Activated naive CD8-positive, alpha-beta T cell treated with anti-CD3 and anti-CD28 coated beads for 36 hours (primary cell): ENCODE data around the gene PDGFRB. TPM values are rescaled to one million over a fixed set of nuclear protein-coding genes. Genes with fewer than 3 reads are reported as not detected.
"Not testable (repeated sequence)": the region's sequence is repeated elsewhere in the genome, so short reads cannot be mapped to it uniquely, and the experiment has no call there.

ENCODE experiments used
- DNase-seq: peaks from one replicate; pipeline ENCODE4 v3.0.0; 2021
- H3K27ac Mint-ChIP-seq: one replicate; pipeline ENCODE4 v1.8.0; 2022; ENCODE audit warnings: mild to moderate bottlenecking, moderate library complexity, mixed read lengths
- H3K27me3 Mint-ChIP-seq: one replicate; pipeline ENCODE4 v1.8.0; 2022; ENCODE audit warnings: mild to moderate bottlenecking, mixed read lengths
- H3K36me3 Mint-ChIP-seq: one replicate; pipeline ENCODE4 v1.8.0; 2021; ENCODE audit warnings: mild to moderate bottlenecking, mixed read lengths
- H3K4me1 Mint-ChIP-seq: one replicate; pipeline ENCODE4 v1.8.0; 2021; ENCODE audit warnings: mixed read lengths
- H3K4me3 Mint-ChIP-seq: one replicate; pipeline ENCODE4 v1.8.0; 2022; ENCODE audit warnings: mild to moderate bottlenecking, moderate library complexity, mixed read lengths
- H3K9me3 Mint-ChIP-seq: one replicate; pipeline ENCODE4 v1.8.0; 2022; ENCODE audit warnings: mixed read lengths
- total RNA-seq, 2 experiments: library from RNA; stranded (reverse); gene quantifications; one replicate each; pipeline ENCODE4 v1.2.3, GENCODE V29; 2021

The PDGFRB gene
- total RNA-seq, 2 experiments from 2014 or later = 1.1 to 1.5 TPM

- DNase-seq = no peak
- H3K9me3 Mint-ChIP-seq = no peaks in the 10 kb centered on the region
- H3K27me3 Mint-ChIP-seq = no peaks in the 10 kb centered on the region
- H3K4me3 Mint-ChIP-seq = no peak overlapping the region
- no peaks in the 10 kb centered on the region for H3K4me1 Mint-ChIP-seq
- H3K27ac Mint-ChIP-seq = no peak overlapping the region
- no peaks in the 10 kb centered on the region for H3K36me3 Mint-ChIP-seq
Observed at GRCh38 chr5:150103678-150104549, 51.7 kb downstream of the PDGFRB start.

- H3K27me3 Mint-ChIP-seq = peaks cover 6% of the 10 kb centered on the region
- H3K4me3 Mint-ChIP-seq = no peak overlapping the region
- no peaks in the 10 kb centered on the region for H3K9me3 Mint-ChIP-seq
- no peak overlapping the region for H3K27ac Mint-ChIP-seq
- no peak for DNase-seq
- no peaks in the 10 kb centered on the region for H3K36me3 Mint-ChIP-seq
- H3K4me1 Mint-ChIP-seq = peaks cover 2% of the 10 kb centered on the region
Observed at GRCh38 chr5:150101023-150101422, 54.6 kb downstream of the PDGFRB start.

GRCh38 chr5:150097152-150097551 is 58.5 kb downstream of the PDGFRB start:
- H3K9me3 Mint-ChIP-seq = no peaks in the 10 kb centered on the region
- no peaks in the 10 kb centered on the region for H3K36me3 Mint-ChIP-seq
- H3K4me3 Mint-ChIP-seq = no peak overlapping the region
- no peak for DNase-seq
- peaks cover 4% of the 10 kb centered on the region for H3K4me1 Mint-ChIP-seq
- H3K27ac Mint-ChIP-seq = no peak overlapping the region
- peaks cover 25% of the 10 kb centered on the region for H3K27me3 Mint-ChIP-seq

GRCh38 chr5:150092159-150092787 is 63.4 kb downstream of the PDGFRB start:
- peaks cover 5% of the 10 kb centered on the region for H3K4me1 Mint-ChIP-seq
- no peak for DNase-seq
- H3K27ac Mint-ChIP-seq = no peak overlapping the region
- H3K9me3 Mint-ChIP-seq = no peaks in the 10 kb centered on the region
- no peak overlapping the region for H3K4me3 Mint-ChIP-seq
- peaks cover 52% of the 10 kb centered on the region for H3K27me3 Mint-ChIP-seq
- H3K36me3 Mint-ChIP-seq = no peaks in the 10 kb centered on the region

GRCh38 chr5:150085950-150086715 is 69.5 kb downstream of the PDGFRB start, which contains the start of gene CSF1R:
CSF1R (minus strand) TSS chr5:150086554; CDS start chr5:150086427, 127 bp downstream.
- Mint-ChIP-seq H3K4me3 (no peak within 1 kb of the TSS), H3K27me3 (peaks cover 51% of the 10 kb centered on the region), H3K36me3 (no peaks in the 10 kb centered on the region), H3K27ac (no peak within 1 kb of the TSS), H3K4me1 (peaks cover 4% of the 10 kb centered on the region), H3K9me3 (no peaks in the 10 kb centered on the region)
- no peak for DNase-seq

GRCh38 chr5:150085191-150085912 is 70.3 kb downstream of the PDGFRB start:
- H3K27ac Mint-ChIP-seq = no peak overlapping the region
- H3K9me3 Mint-ChIP-seq = no peaks in the 10 kb centered on the region
- DNase-seq = no peak
- no peaks in the 10 kb centered on the region for H3K36me3 Mint-ChIP-seq
- peaks cover 45% of the 10 kb centered on the region for H3K27me3 Mint-ChIP-seq
- peaks cover 4% of the 10 kb centered on the region for H3K4me1 Mint-ChIP-seq
- H3K4me3 Mint-ChIP-seq = no peak overlapping the region

- H3K27ac Mint-ChIP-seq, H3K9me3 Mint-ChIP-seq, H3K36me3 Mint-ChIP-seq, H3K4me3 Mint-ChIP-seq, H3K4me1 Mint-ChIP-seq, DNase-seq: not testable (repeated sequence)
- H3K27me3 Mint-ChIP-seq = peaks cover 45% of the 10 kb centered on the region
Observed at GRCh38 chr5:150084754-150085153, 70.9 kb downstream of the PDGFRB start.

GRCh38 chr5:150082889-150083288 is 72.8 kb downstream of the PDGFRB start:
- no peak for DNase-seq
- H3K27ac Mint-ChIP-seq = no peak overlapping the region
- H3K4me3 Mint-ChIP-seq = no peak overlapping the region
- H3K9me3 Mint-ChIP-seq = no peaks in the 10 kb centered on the region
- H3K27me3 Mint-ChIP-seq = peaks cover 34% of the 10 kb centered on the region
- H3K4me1 Mint-ChIP-seq = peaks cover 4% of the 10 kb centered on the region
- no peaks in the 10 kb centered on the region for H3K36me3 Mint-ChIP-seq

- H3K4me3 Mint-ChIP-seq = no peak overlapping the region
- no peaks in the 10 kb centered on the region for H3K36me3 Mint-ChIP-seq
- peaks cover 4% of the 10 kb centered on the region for H3K4me1 Mint-ChIP-seq
- no peak overlapping the region for H3K27ac Mint-ChIP-seq
- H3K9me3 Mint-ChIP-seq = no peaks in the 10 kb centered on the region
- peaks cover 29% of the 10 kb centered on the region for H3K27me3 Mint-ChIP-seq
- no peak for DNase-seq
Observed at GRCh38 chr5:150082374-150082773, 73.3 kb downstream of the PDGFRB start.

GRCh38 chr5:150081541-150082283 is 73.9 kb downstream of the PDGFRB start:
- Mint-ChIP-seq H3K36me3 (no peaks in the 10 kb centered on the region), H3K4me1 (peaks cover 4% of the 10 kb centered on the region), H3K4me3 (no peak overlapping the region), H3K27ac (no peak overlapping the region), H3K9me3 (no peaks in the 10 kb centered on the region), H3K27me3 (peaks cover 25% of the 10 kb centered on the region)
- peak; percentile 21 for DNase-seq

GRCh38 chr5:150080696-150081435 is 74.8 kb downstream of the PDGFRB start:
- Mint-ChIP-seq H3K27me3 (peaks cover 22% of the 10 kb centered on the region), H3K4me1 (peaks cover 4% of the 10 kb centered on the region), H3K9me3 (no peaks in the 10 kb centered on the region), H3K36me3 (no peaks in the 10 kb centered on the region), H3K27ac (peak overlapping the region; percentile 62), H3K4me3 (no peak overlapping the region)
- no peak for DNase-seq

- Mint-ChIP-seq H3K27me3 (peaks cover 22% of the 10 kb centered on the region), H3K4me3 (no peak overlapping the region), H3K4me1 (peaks cover 4% of the 10 kb centered on the region), H3K36me3 (no peaks in the 10 kb centered on the region), H3K9me3 (no peaks in the 10 kb centered on the region), H3K27ac (no peak overlapping the region)
- DNase-seq = no peak
Observed at GRCh38 chr5:150079909-150080461, 75.7 kb downstream of the PDGFRB start.
